Measurements from ENCODE around the gene ATF6. TPM values are rescaled to one million over a fixed set of nuclear protein-coding genes. Genes with fewer than 3 reads are reported as not detected.

The ATF6 gene
- total RNA-seq, 1 experiment from 2014 or later = 10.6 TPM

DNA sequence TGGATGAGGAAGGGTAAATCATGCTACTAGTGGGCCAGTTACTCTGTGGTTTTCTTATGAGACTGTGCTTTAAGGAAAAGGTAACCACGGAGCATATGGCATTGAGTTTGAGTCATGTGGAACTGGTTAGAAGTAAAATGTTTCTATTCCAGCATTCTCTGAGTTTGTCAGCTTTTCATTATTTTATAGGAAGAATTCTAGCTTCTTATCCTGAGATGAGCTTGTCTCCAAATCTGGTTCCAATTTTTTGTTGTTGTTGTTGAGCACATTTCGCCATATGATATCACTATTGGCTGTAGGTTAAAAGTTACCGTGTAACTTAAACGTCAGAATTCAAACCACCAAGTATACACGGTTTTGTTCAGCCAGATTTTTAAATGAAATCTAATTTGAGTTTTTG is 69.9 kb downstream of the ATF6 start:
- POLR2A ChIA-PET = no interaction called here
- TF ChIP-seq GABPB1 (CRISPR knock-in tag; IDR thresholded peaks at IDR 0.05) = no peak
- TF ChIP-seq OVOL2 (CRISPR knock-in tag; IDR thresholded peaks at IDR 0.05; ENCODE audit: borderline replicate concordance) = no peak
- TF ChIP-seq CBFB (CRISPR knock-in tag; IDR thresholded peaks at IDR 0.05; ENCODE audit: low read depth) = no peak
- TF ChIP-seq, protein P1, sequence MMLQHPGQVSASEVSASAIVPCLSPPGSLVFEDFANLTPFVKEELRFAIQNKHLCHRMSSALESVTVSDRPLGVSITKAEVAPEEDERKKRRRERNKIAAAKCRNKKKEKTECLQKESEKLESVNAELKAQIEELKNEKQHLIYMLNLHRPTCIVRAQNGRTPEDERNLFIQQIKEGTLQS (CRISPR knock-in tag; conservative IDR thresholded peaks at IDR 0.05) = no peak
- TF ChIP-seq, protein P2, sequence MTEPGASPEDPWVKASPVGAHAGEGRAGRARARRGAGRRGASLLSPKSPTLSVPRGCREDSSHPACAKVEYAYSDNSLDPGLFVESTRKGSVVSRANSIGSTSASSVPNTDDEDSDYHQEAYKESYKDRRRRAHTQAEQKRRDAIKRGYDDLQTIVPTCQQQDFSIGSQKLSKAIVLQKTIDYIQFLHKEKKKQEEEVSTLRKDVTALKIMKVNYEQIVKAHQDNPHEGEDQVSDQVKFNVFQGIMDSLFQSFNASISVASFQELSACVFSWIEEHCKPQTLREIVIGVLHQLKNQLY (CRISPR knock-in tag; IDR thresholded peaks at IDR 0.05) = no peak
- TF ChIP-seq GRHL2 (CRISPR knock-in tag; IDR thresholded peaks at IDR 0.05; ENCODE audit: insufficient replicate concordance, severe bottlenecking) = no peak
- no peak for TF ChIP-seq ZNF396 (CRISPR knock-in tag; IDR thresholded peaks at IDR 0.05; ENCODE audit: borderline replicate concordance)
- TF ChIP-seq TEAD4 (CRISPR knock-in tag; IDR thresholded peaks at IDR 0.05) = no peak
- no peak for TF ChIP-seq CREM (CRISPR knock-in tag; IDR thresholded peaks at IDR 0.05)
- no peak for TF ChIP-seq GTF2I (CRISPR knock-in tag; conservative IDR thresholded peaks at IDR 0.05)
- no peak for TF ChIP-seq NR2C2 (CRISPR knock-in tag; IDR thresholded peaks at IDR 0.05)
- no peak for TF ChIP-seq ZNF423 (CRISPR knock-in tag; IDR thresholded peaks at IDR 0.05)
- TF ChIP-seq RELA (CRISPR knock-in tag; IDR thresholded peaks at IDR 0.05; ENCODE audit: borderline replicate concordance) = no peak
- TF ChIP-seq, protein P3, sequence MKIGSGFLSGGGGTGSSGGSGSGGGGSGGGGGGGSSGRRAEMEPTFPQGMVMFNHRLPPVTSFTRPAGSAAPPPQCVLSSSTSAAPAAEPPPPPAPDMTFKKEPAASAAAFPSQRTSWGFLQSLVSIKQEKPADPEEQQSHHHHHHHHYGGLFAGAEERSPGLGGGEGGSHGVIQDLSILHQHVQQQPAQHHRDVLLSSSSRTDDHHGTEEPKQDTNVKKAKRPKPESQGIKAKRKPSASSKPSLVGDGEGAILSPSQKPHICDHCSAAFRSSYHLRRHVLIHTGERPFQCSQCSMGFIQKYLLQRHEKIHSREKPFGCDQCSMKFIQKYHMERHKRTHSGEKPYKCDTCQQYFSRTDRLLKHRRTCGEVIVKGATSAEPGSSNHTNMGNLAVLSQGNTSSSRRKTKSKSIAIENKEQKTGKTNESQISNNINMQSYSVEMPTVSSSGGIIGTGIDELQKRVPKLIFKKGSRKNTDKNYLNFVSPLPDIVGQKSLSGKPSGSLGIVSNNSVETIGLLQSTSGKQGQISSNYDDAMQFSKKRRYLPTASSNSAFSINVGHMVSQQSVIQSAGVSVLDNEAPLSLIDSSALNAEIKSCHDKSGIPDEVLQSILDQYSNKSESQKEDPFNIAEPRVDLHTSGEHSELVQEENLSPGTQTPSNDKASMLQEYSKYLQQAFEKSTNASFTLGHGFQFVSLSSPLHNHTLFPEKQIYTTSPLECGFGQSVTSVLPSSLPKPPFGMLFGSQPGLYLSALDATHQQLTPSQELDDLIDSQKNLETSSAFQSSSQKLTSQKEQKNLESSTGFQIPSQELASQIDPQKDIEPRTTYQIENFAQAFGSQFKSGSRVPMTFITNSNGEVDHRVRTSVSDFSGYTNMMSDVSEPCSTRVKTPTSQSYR (CRISPR knock-in tag; IDR thresholded peaks at IDR 0.05) = no peak
- no peak for TF ChIP-seq ELF4 (CRISPR knock-in tag; IDR thresholded peaks at IDR 0.05; ENCODE audit: low read depth)
- no peak for TF ChIP-seq MXD4 (CRISPR knock-in tag; IDR thresholded peaks at IDR 0.05; ENCODE audit: borderline replicate concordance)
- TF ChIP-seq, protein P4, sequence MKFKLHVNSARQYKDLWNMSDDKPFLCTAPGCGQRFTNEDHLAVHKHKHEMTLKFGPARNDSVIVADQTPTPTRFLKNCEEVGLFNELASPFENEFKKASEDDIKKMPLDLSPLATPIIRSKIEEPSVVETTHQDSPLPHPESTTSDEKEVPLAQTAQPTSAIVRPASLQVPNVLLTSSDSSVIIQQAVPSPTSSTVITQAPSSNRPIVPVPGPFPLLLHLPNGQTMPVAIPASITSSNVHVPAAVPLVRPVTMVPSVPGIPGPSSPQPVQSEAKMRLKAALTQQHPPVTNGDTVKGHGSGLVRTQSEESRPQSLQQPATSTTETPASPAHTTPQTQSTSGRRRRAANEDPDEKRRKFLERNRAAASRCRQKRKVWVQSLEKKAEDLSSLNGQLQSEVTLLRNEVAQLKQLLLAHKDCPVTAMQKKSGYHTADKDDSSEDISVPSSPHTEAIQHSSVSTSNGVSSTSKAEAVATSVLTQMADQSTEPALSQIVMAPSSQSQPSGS (CRISPR knock-in tag; IDR thresholded peaks at IDR 0.05; ENCODE audit: borderline replicate concordance, low read depth) = no peak
- TF ChIP-seq ETV6 (CRISPR knock-in tag; IDR thresholded peaks at IDR 0.05) = no peak
- TF ChIP-seq, protein P5, sequence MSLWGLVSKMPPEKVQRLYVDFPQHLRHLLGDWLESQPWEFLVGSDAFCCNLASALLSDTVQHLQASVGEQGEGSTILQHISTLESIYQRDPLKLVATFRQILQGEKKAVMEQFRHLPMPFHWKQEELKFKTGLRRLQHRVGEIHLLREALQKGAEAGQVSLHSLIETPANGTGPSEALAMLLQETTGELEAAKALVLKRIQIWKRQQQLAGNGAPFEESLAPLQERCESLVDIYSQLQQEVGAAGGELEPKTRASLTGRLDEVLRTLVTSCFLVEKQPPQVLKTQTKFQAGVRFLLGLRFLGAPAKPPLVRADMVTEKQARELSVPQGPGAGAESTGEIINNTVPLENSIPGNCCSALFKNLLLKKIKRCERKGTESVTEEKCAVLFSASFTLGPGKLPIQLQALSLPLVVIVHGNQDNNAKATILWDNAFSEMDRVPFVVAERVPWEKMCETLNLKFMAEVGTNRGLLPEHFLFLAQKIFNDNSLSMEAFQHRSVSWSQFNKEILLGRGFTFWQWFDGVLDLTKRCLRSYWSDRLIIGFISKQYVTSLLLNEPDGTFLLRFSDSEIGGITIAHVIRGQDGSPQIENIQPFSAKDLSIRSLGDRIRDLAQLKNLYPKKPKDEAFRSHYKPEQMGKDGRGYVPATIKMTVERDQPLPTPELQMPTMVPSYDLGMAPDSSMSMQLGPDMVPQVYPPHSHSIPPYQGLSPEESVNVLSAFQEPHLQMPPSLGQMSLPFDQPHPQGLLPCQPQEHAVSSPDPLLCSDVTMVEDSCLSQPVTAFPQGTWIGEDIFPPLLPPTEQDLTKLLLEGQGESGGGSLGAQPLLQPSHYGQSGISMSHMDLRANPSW (CRISPR knock-in tag; conservative IDR thresholded peaks at IDR 0.05; ENCODE audit: low read depth) = no peak
- TF ChIP-seq ZNF121 (CRISPR knock-in tag; IDR thresholded peaks at IDR 0.05) = no peak
- no peak for DNase-seq (ENCODE audit: low spot score)
- CTCF ChIA-PET = no interaction called here
- Mint-ChIP-seq H3K4me1 (no peaks in the 10 kb centered on the region), H3K27me3 (ENCODE audit: low read depth) (peaks cover 5% of the 10 kb centered on the region; the same call in 1 of the 2 replicates), H3K9me3 (peaks cover 24% of the 10 kb centered on the region), H3K4me3 (no peak overlapping the region), H3K27ac (no peak overlapping the region), H3K36me3 (peaks cover 23% of the 10 kb centered on the region)
- no peak for ATAC-seq

Data from WTC11 (cell line).